Measurements from ENCODE around the gene SLC35B2.
"Not testable (repeated sequence)": the region's sequence is repeated elsewhere in the genome, so short reads cannot be mapped to it uniquely, and the experiment has no call there.

Gene SLC35B2

GRCh38 chr6:44234101-44235025, 23.0 kb downstream of the SLC35B2 start:
- Histone ChIP-seq H3K9ac (no peak overlapping the region), H3K79me2 (ENCODE audit: insufficient read depth, low read depth) (no peaks in the 10 kb centered on the region), H4K20me1 (ENCODE audit: insufficient read depth) (no peaks in the 10 kb centered on the region), H3K4me1 (ENCODE audit: low read depth, poor library complexity, severe bottlenecking) (peaks cover 14% of the 10 kb centered on the region), H3K36me3 (ENCODE audit: insufficient read depth) (no peaks in the 10 kb centered on the region), H2AFZ (ENCODE audit: low read depth) (no peak overlapping the region), H3K4me2 (no peak overlapping the region), H3K27me3 (ENCODE audit: insufficient read depth, low read depth) (no peaks in the 10 kb centered on the region), H3K27ac (no peak overlapping the region; the same call in 1 of the 2 replicates), H3K4me3 (IDR thresholded peaks at IDR 0.05; ENCODE audit: insufficient read depth, low read depth, low read length) (no peak overlapping the region)
- peak; percentile 84 for TF ChIP-seq CTCF (conservative IDR thresholded peaks at IDR 0.05; ENCODE audit: low read depth, low read length)

GRCh38 chr6:44233567-44234100, 23.7 kb downstream of the SLC35B2 start:
- Histone ChIP-seq H3K4me3 (IDR thresholded peaks at IDR 0.05; ENCODE audit: insufficient read depth, low read depth, low read length) (no peak overlapping the region), H3K27me3 (ENCODE audit: insufficient read depth, low read depth) (no peaks in the 10 kb centered on the region), H3K27ac (no peak overlapping the region; the same call in 1 of the 2 replicates), H2AFZ (ENCODE audit: low read depth) (no peak overlapping the region), H3K9ac (no peak overlapping the region), H3K79me2 (ENCODE audit: insufficient read depth, low read depth) (no peaks in the 10 kb centered on the region), H3K4me1 (ENCODE audit: low read depth, poor library complexity, severe bottlenecking) (peaks cover 13% of the 10 kb centered on the region), H3K36me3 (ENCODE audit: insufficient read depth) (no peaks in the 10 kb centered on the region), H4K20me1 (ENCODE audit: insufficient read depth) (no peaks in the 10 kb centered on the region), H3K4me2 (no peak overlapping the region)
- TF ChIP-seq CTCF (conservative IDR thresholded peaks at IDR 0.05; ENCODE audit: low read depth, low read length), result no peak

GRCh38 chr6:44232676-44233566, 24.4 kb downstream of the SLC35B2 start:
- Histone ChIP-seq H2AFZ (ENCODE audit: low read depth) (no peak overlapping the region), H4K20me1 (ENCODE audit: insufficient read depth) (no peaks in the 10 kb centered on the region), H3K27ac (no peak overlapping the region; the same call in 1 of the 2 replicates), H3K27me3 (ENCODE audit: insufficient read depth, low read depth) (no peaks in the 10 kb centered on the region), H3K4me3 (IDR thresholded peaks at IDR 0.05; ENCODE audit: insufficient read depth, low read depth, low read length) (no peak overlapping the region), H3K36me3 (ENCODE audit: insufficient read depth) (no peaks in the 10 kb centered on the region), H3K9ac (no peak overlapping the region), H3K4me1 (ENCODE audit: low read depth, poor library complexity, severe bottlenecking) (peaks cover 6% of the 10 kb centered on the region), H3K79me2 (ENCODE audit: insufficient read depth, low read depth) (peaks cover 7% of the 10 kb centered on the region; the same call in 1 of the 2 replicates), H3K4me2 (no peak overlapping the region)
- no peak for TF ChIP-seq CTCF (conservative IDR thresholded peaks at IDR 0.05; ENCODE audit: low read depth, low read length)

GRCh38 chr6:44231426-44231825, 25.9 kb downstream of the SLC35B2 start:
- not testable (repeated sequence) for H3K4me3 ChIP-seq (IDR thresholded peaks at IDR 0.05; ENCODE audit: insufficient read depth, low read depth, low read length); H3K27ac ChIP-seq; H3K27me3 ChIP-seq (ENCODE audit: insufficient read depth, low read depth); H2AFZ ChIP-seq (ENCODE audit: low read depth); H4K20me1 ChIP-seq (ENCODE audit: insufficient read depth); H3K4me1 ChIP-seq (ENCODE audit: low read depth, poor library complexity, severe bottlenecking); H3K9ac ChIP-seq; H3K4me2 ChIP-seq; H3K36me3 ChIP-seq (ENCODE audit: insufficient read depth)
- peaks cover 22% of the 10 kb centered on the region for H3K79me2 ChIP-seq (ENCODE audit: insufficient read depth, low read depth)
